Duodenal mucosa (tissue), 2 donors: ENCODE data around the gene SLC13A4.

Experiments
- H3K27ac ChIP-seq: one replicate; pipeline ENCODE4 v1.7.0; 2013; ENCODE audit warnings: low read depth, low read length
- H3K27me3 ChIP-seq, 2 donors: one replicate each; pipeline ENCODE4 v1.7.0; 2013; ENCODE audit warnings: low read length in 2 of 2, control low read depth in 1 of 2; ENCODE audit not compliant: insufficient read depth in 2 of 2, control insufficient read depth in 1 of 2
- H3K36me3 ChIP-seq, 2 donors: one replicate each; pipeline ENCODE4 v1.7.0; 2013; ENCODE audit warnings: low read length in 2 of 2, control low read depth in 1 of 2; ENCODE audit not compliant: insufficient read depth in 2 of 2, control insufficient read depth in 1 of 2
- H3K4me1 ChIP-seq, 2 donors: one replicate each; pipeline ENCODE4 v1.7.0; 2013; ENCODE audit warnings: low read length in 2 of 2, control low read depth in 1 of 2; ENCODE audit not compliant: insufficient read depth in 2 of 2, control insufficient read depth in 1 of 2
- H3K4me3 ChIP-seq, 2 donors: one replicate each; pipeline ENCODE4 v1.7.0; 2013; ENCODE audit warnings: low read length in 2 of 2, low read depth in 1 of 2
- H3K9ac ChIP-seq, 2 donors: one replicate each; pipeline ENCODE4 v1.7.0; 2013; ENCODE audit warnings: low read length in 2 of 2, low read depth in 1 of 2
- H3K9me3 ChIP-seq, 2 donors: one replicate each; pipeline ENCODE4 v1.7.0; 2013; ENCODE audit warnings: low read length in 2 of 2, control low read depth in 1 of 2; ENCODE audit not compliant: control insufficient read depth in 1 of 2

The SLC13A4 gene

GRCh38 chr7:135712182-135712782 lies 15.7 kb downstream of the SLC13A4 start:
- H3K4me3 ChIP-seq: no peak overlapping the region
- no peak overlapping the region for H3K9ac ChIP-seq
- no peaks in the 10 kb centered on the region for H3K4me1 ChIP-seq
- H3K27me3 ChIP-seq: peaks cover 0 to 4% of the 10 kb centered on the region in 2 donors
- no peaks in the 10 kb centered on the region for H3K36me3 ChIP-seq
- H3K27ac ChIP-seq: no peak overlapping the region
- no peaks in the 10 kb centered on the region for H3K9me3 ChIP-seq

- Histone ChIP-seq H3K9ac (no peak overlapping the region), H3K4me1 (no peaks in the 10 kb centered on the region), H3K27me3 (no peaks in the 10 kb centered on the region), H3K4me3 (no peak overlapping the region), H3K9me3 (no peaks in the 10 kb centered on the region), H3K27ac (no peak overlapping the region), H3K36me3 (no peaks in the 10 kb centered on the region)
These were observed 16.9 kb downstream of the SLC13A4 start for GRCh38 chr7:135711139-135711469.

- H3K36me3 ChIP-seq: no peaks in the 10 kb centered on the region
- no peak overlapping the region for H3K4me3 ChIP-seq
These were observed 17.4 kb downstream of the SLC13A4 start for GRCh38 chr7:135710417-135711138.

GRCh38 chr7:135709508-135709907 lies 18.5 kb downstream of the SLC13A4 start:
- Histone ChIP-seq H3K9ac (no peak overlapping the region), H3K36me3 (no peaks in the 10 kb centered on the region), H3K9me3 (no peaks in the 10 kb centered on the region), H3K4me1 (no peaks in the 10 kb centered on the region), H3K27ac (no peak overlapping the region), H3K4me3 (no peak overlapping the region), H3K27me3 (no peaks in the 10 kb centered on the region)

More at GRCh38 chr7:135710417-135711138, 17.4 kb downstream of the SLC13A4 start:
- no peak overlapping the region for H3K9ac ChIP-seq
- no peaks in the 10 kb centered on the region for H3K4me1 ChIP-seq
- H3K27me3 ChIP-seq: no peaks in the 10 kb centered on the region
- H3K9me3 ChIP-seq: no peaks in the 10 kb centered on the region
- H3K27ac ChIP-seq: no peak overlapping the region

- Histone ChIP-seq H3K4me1 (no peaks in the 10 kb centered on the region), H3K27ac (no peak overlapping the region), H3K27me3 (no peaks in the 10 kb centered on the region), H3K9ac (no peak overlapping the region), H3K9me3 (no peaks in the 10 kb centered on the region), H3K36me3 (no peaks in the 10 kb centered on the region), H3K4me3 (no peak overlapping the region)
These were observed 19.9 kb downstream of the SLC13A4 start for GRCh38 chr7:135708041-135708440.

GRCh38 chr7:135707570-135707966 lies 20.4 kb downstream of the SLC13A4 start:
- Histone ChIP-seq H3K27ac (no peak overlapping the region), H3K9me3 (no peaks in the 10 kb centered on the region), H3K36me3 (no peaks in the 10 kb centered on the region), H3K4me1 (no peaks in the 10 kb centered on the region), H3K4me3 (no peak overlapping the region), H3K9ac (no peak overlapping the region), H3K27me3 (no peaks in the 10 kb centered on the region)

- no peak overlapping the region for H3K27ac ChIP-seq
- no peaks in the 10 kb centered on the region for H3K4me1 ChIP-seq
- no peaks in the 10 kb centered on the region for H3K9me3 ChIP-seq
- H3K36me3 ChIP-seq: no peaks in the 10 kb centered on the region
- no peak overlapping the region for H3K4me3 ChIP-seq
- H3K27me3 ChIP-seq: no peaks in the 10 kb centered on the region
- no peak overlapping the region for H3K9ac ChIP-seq
These were observed 21.0 kb downstream of the SLC13A4 start for GRCh38 chr7:135706858-135707569.

- Histone ChIP-seq H3K27ac (no peak overlapping the region), H3K9me3 (no peaks in the 10 kb centered on the region), H3K27me3 (no peaks in the 10 kb centered on the region), H3K4me3 (no peak overlapping the region), H3K36me3 (no peaks in the 10 kb centered on the region), H3K4me1 (no peaks in the 10 kb centered on the region), H3K9ac (no peak overlapping the region)
These were observed 21.8 kb downstream of the SLC13A4 start for GRCh38 chr7:135706038-135706742.

GRCh38 chr7:135704698-135705097 lies 23.3 kb downstream of the SLC13A4 start:
- Histone ChIP-seq H3K9me3 (no peaks in the 10 kb centered on the region), H3K4me1 (no peaks in the 10 kb centered on the region), H3K4me3 (no peak overlapping the region), H3K36me3 (no peaks in the 10 kb centered on the region), H3K9ac (no peak overlapping the region), H3K27me3 (no peaks in the 10 kb centered on the region), H3K27ac (no peak overlapping the region)

GRCh38 chr7:135704074-135704473 lies 23.9 kb downstream of the SLC13A4 start:
- H3K27ac ChIP-seq: no peak overlapping the region
- no peaks in the 10 kb centered on the region for H3K9me3 ChIP-seq
- H3K9ac ChIP-seq: no peak overlapping the region
- H3K4me1 ChIP-seq: no peaks in the 10 kb centered on the region
- no peaks in the 10 kb centered on the region for H3K27me3 ChIP-seq
- no peak overlapping the region for H3K4me3 ChIP-seq
- H3K36me3 ChIP-seq: no peaks in the 10 kb centered on the region
